H9 (cell line): ENCODE results near the gene MCF2L2. TPM values are rescaled to one million over a fixed set of nuclear protein-coding genes. Genes with fewer than 3 reads are reported as not detected.

Source experiments
- DNase-seq: peaks from one replicate; pipeline ENCODE4 v3.0.0-alpha.2; 2017
- H2AFZ ChIP-seq: one replicate; pipeline ENCODE4 v1.6.1; 2013; ENCODE audit warnings: mild to moderate bottlenecking, low read length, control low read depth, moderate library complexity
- H2AK5ac ChIP-seq: 2 replicates; pipeline ENCODE4 v1.6.1; 2013; ENCODE audit warnings: low read length, control low read depth, mixed read lengths; ENCODE audit not compliant: insufficient read length
- H2BK120ac ChIP-seq: one replicate; pipeline ENCODE4 v1.6.1; 2013; ENCODE audit warnings: low read depth, mild to moderate bottlenecking, low read length, control low read depth, inconsistent platforms; ENCODE audit not compliant: poor library complexity, severe bottlenecking
- H2BK12ac ChIP-seq: 2 replicates; pipeline ENCODE4 v1.6.1; 2013; ENCODE audit warnings: low read length, control low read depth, mixed read lengths, low read depth; ENCODE audit not compliant: insufficient read length
- H2BK15ac ChIP-seq: 2 replicates; pipeline ENCODE4 v1.6.1; 2013; ENCODE audit warnings: low read depth, low read length, control low read depth
- H2BK20ac ChIP-seq: one replicate; pipeline ENCODE4 v1.6.1; 2013; ENCODE audit warnings: low read depth, mild to moderate bottlenecking, low read length, control low read depth, inconsistent platforms; ENCODE audit not compliant: poor library complexity, severe bottlenecking
- H2BK5ac ChIP-seq: 2 replicates; pipeline ENCODE4 v1.6.1; 2013; ENCODE audit warnings: low read length, control low read depth, mixed read lengths; ENCODE audit not compliant: insufficient read length
- H3K14ac ChIP-seq: 2 replicates; pipeline ENCODE4 v1.6.1; 2013; ENCODE audit warnings: low read length, control low read depth; ENCODE audit not compliant: insufficient read depth
- H3K18ac ChIP-seq: 2 replicates; pipeline ENCODE4 v1.6.1; 2013; ENCODE audit warnings: low read depth, mild to moderate bottlenecking, mixed read lengths, low read length, control low read depth; ENCODE audit not compliant: insufficient read length
- H3K23ac ChIP-seq: 2 replicates; pipeline ENCODE4 v1.6.1; 2013; ENCODE audit warnings: low read length, control low read depth, mixed read lengths, low read depth; ENCODE audit not compliant: insufficient read length
- H3K23me2 ChIP-seq: 2 replicates; pipeline ENCODE4 v1.6.1; 2013; ENCODE audit warnings: low read depth, mild to moderate bottlenecking, mixed read lengths, low read length, control low read depth; ENCODE audit not compliant: insufficient read length, poor library complexity, severe bottlenecking
- H3K27ac ChIP-seq: 2 replicates; pipeline ENCODE4 v1.5.1; 2013; ENCODE audit warnings: low read length, control low read depth, mixed read lengths, low read depth; ENCODE audit not compliant: insufficient read length
- H3K27me3 ChIP-seq: 2 replicates; pipeline ENCODE4 v1.6.1; 2013; ENCODE audit warnings: low read length, control low read depth, inconsistent platforms; ENCODE audit not compliant: insufficient read depth
- H3K4ac ChIP-seq: 2 replicates; pipeline ENCODE4 v1.6.1; 2013; ENCODE audit warnings: low read depth, mild to moderate bottlenecking, control low read depth, inconsistent platforms, low read length, moderate library complexity
- H3K4me1 ChIP-seq: 2 replicates; pipeline ENCODE4 v1.6.1; 2013; ENCODE audit warnings: low read length, control low read depth, inconsistent platforms; ENCODE audit not compliant: insufficient read depth
- H3K4me2 ChIP-seq: 2 replicates; pipeline ENCODE4 v1.6.1; 2013; ENCODE audit warnings: low read length, control low read depth, mixed read lengths; ENCODE audit not compliant: insufficient read length, insufficient read depth
- H3K56ac ChIP-seq: 2 replicates; pipeline ENCODE4 v1.6.1; 2013; ENCODE audit warnings: low read depth, mild to moderate bottlenecking, mixed read lengths, low read length, control low read depth; ENCODE audit not compliant: insufficient read length
- H3K79me1 ChIP-seq: 2 replicates; pipeline ENCODE4 v1.6.1; 2013; ENCODE audit warnings: low read depth, mild to moderate bottlenecking, moderate library complexity, low read length, control low read depth, inconsistent platforms; ENCODE audit not compliant: insufficient read depth, poor library complexity, severe bottlenecking
- H3K79me2 ChIP-seq: 2 replicates; pipeline ENCODE4 v1.6.1; 2013; ENCODE audit warnings: low read length, control low read depth, inconsistent platforms; ENCODE audit not compliant: insufficient read depth
- H3K9ac ChIP-seq: 2 replicates; pipeline ENCODE4 v1.6.1; 2013; ENCODE audit warnings: low read length, control low read depth, mixed read lengths; ENCODE audit not compliant: insufficient read length; ENCODE audit errors: extremely low read depth
- H3K9me3 ChIP-seq: one replicate; pipeline ENCODE4 v1.6.1; 2013; ENCODE audit warnings: low read depth, low read length, inconsistent platforms; ENCODE audit not compliant: control insufficient read depth
- H3T11ph ChIP-seq: one replicate; pipeline ENCODE4 v1.6.1; 2013; ENCODE audit warnings: mild to moderate bottlenecking, low read length, control low read depth, inconsistent platforms
- H4K20me1 ChIP-seq: one replicate; pipeline ENCODE4 v1.6.1; 2013; ENCODE audit not compliant: control insufficient read depth, insufficient read length, insufficient read depth
- H4K5ac ChIP-seq: 2 replicates; pipeline ENCODE4 v1.6.1; 2013; ENCODE audit warnings: low read depth, mild to moderate bottlenecking, mixed read lengths, low read length, control low read depth; ENCODE audit not compliant: insufficient read length
- H4K8ac ChIP-seq: replicated peaks from 2 replicates; pipeline ENCODE4 v1.6.1; 2013; ENCODE audit warnings: low read length, control low read depth, mixed read lengths, low read depth; ENCODE audit not compliant: insufficient read length
- H4K91ac ChIP-seq: 2 replicates; pipeline ENCODE4 v1.6.1; 2013; ENCODE audit warnings: low read depth, mild to moderate bottlenecking, moderate library complexity, mixed read lengths, low read length, control low read depth; ENCODE audit not compliant: insufficient read length
- H3K27ac Mint-ChIP-seq, 3 experiments: 2 replicates in 2 of 3; 3 replicates in 1 of 3; pipeline ENCODE4 v1.8.0; 2020 to 2021; ENCODE audit warnings: mixed read lengths in 3 of 3, mild to moderate bottlenecking in 1 of 3, moderate library complexity in 1 of 3
- H3K27me3 Mint-ChIP-seq: 2 replicates; pipeline ENCODE4 v1.8.0; 2021; ENCODE audit warnings: low read depth, mild to moderate bottlenecking, moderate library complexity, mixed read lengths
- H3K36me3 Mint-ChIP-seq, 3 experiments: 2 replicates in 2 of 3; 3 replicates in 1 of 3; pipeline ENCODE4 v1.8.0; 2020 to 2021; ENCODE audit warnings: low read depth in 3 of 3, mixed read lengths in 3 of 3; ENCODE audit not compliant: insufficient read depth in 1 of 3
- H3K4me1 Mint-ChIP-seq, 2 experiments: 2 replicates each; pipeline ENCODE4 v1.8.0; 2020; ENCODE audit warnings: mixed read lengths in 2 of 2
- H3K4me3 Mint-ChIP-seq, 2 experiments: 2 replicates in 1 of 2; 3 replicates in 1 of 2; pipeline ENCODE4 v1.8.0; 2020 to 2021; ENCODE audit warnings: mild to moderate bottlenecking in 2 of 2, mixed read lengths in 2 of 2, moderate library complexity in 1 of 2
- H3K9me3 Mint-ChIP-seq, 2 experiments: 2 replicates in 1 of 2; 3 replicates in 1 of 2; pipeline ENCODE4 v1.8.0; 2020; ENCODE audit warnings: mild to moderate bottlenecking in 2 of 2, mixed read lengths in 2 of 2, moderate library complexity in 1 of 2
- CTCF ChIP-seq: fragments of 200-600 bp; sonication (generic); conservative IDR thresholded peaks from 3 replicates; pipeline ENCODE4 v1.8.0; 2021; ENCODE audit warnings: antibody characterized with exemption, mild to moderate bottlenecking
- WGBS: extraction: QIAGEN DNeasy Blood & Tissue Kit; methylation state at CpG from one replicate; pipeline ENCODE4 v1.1.7; 2013; ENCODE audit warnings: missing lambda C conversion rate, low lambda C conversion rate, mixed read lengths; ENCODE audit not compliant: insufficient read length; ENCODE audit errors: extremely low coverage; 5-methylcytosine and 5-hydroxymethylcytosine counted together
- total RNA-seq: library from RNA; stranded (reverse); gene quantifications from 2 replicates; pipeline ENCODE4 v1.2.1, GENCODE V29; 2021

The MCF2L2 gene
- total RNA-seq, 1 experiment from 2014 or later: 6.4 TPM

DNA sequence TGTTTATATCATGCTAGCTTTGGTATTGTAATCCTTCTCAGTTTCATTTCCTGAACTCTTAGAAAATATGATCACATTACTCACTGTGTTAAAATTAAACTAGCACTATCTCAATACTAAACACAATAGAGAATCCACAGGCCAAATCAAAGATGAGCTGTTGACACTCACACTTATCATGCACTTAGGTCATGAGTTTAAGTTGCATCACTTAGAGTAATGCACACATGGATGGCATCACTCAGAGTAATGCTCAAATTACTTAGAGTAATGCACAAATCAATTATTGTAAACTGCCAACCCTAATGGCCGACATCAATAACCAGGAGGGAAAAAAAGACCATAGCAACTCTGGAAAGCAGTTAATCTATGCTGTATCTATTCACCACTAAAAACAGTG, 40.0 kb upstream of the MCF2L2 start:
- H2BK120ac ChIP-seq: no peak overlapping the region
- H3T11ph ChIP-seq: no peak overlapping the region
- no peaks in the 10 kb centered on the region for H3K79me2 ChIP-seq
- H3K79me1 ChIP-seq: no peaks in the 10 kb centered on the region
- H3K27ac Mint-ChIP-seq: no peak overlapping the region
- H3K9ac ChIP-seq: no peak overlapping the region
- H2BK15ac ChIP-seq: no peak overlapping the region
- H3K9me3 ChIP-seq: no peaks in the 10 kb centered on the region
- no peak overlapping the region for H3K18ac ChIP-seq
- H3K56ac ChIP-seq: no peak overlapping the region
- no peak overlapping the region for H3K4me2 ChIP-seq
- no peak overlapping the region for H4K91ac ChIP-seq
- no peak overlapping the region for H2AK5ac ChIP-seq
- H2BK12ac ChIP-seq: no peak overlapping the region
- H4K20me1 ChIP-seq: no peaks in the 10 kb centered on the region
- no peaks in the 10 kb centered on the region for H3K9me3 Mint-ChIP-seq
- no peaks in the 10 kb centered on the region for H3K4me1 Mint-ChIP-seq
- TF ChIP-seq CTCF: no peak
- DNase-seq: no peak
- no peak overlapping the region for H4K5ac ChIP-seq
- no peaks in the 10 kb centered on the region for H3K4me1 ChIP-seq
- no peak overlapping the region for H4K8ac ChIP-seq
- no CpG with 5 or more reads among the region's 1 CpG for WGBS
- no peak overlapping the region for H3K14ac ChIP-seq
- H3K23ac ChIP-seq: no peak overlapping the region
- no peak overlapping the region for H3K4me3 Mint-ChIP-seq
- H2AFZ ChIP-seq: no peak overlapping the region
- H3K27me3 Mint-ChIP-seq: no peaks in the 10 kb centered on the region
- no peak overlapping the region for H2BK5ac ChIP-seq
- no peak overlapping the region for H3K27ac ChIP-seq
- no peak overlapping the region for H3K4ac ChIP-seq
- H3K23me2 ChIP-seq: no peaks in the 10 kb centered on the region
- H2BK20ac ChIP-seq: no peak overlapping the region
- no peaks in the 10 kb centered on the region for H3K27me3 ChIP-seq
- H3K36me3 Mint-ChIP-seq: no peaks in the 10 kb centered on the region
